Measurements from ENCODE around the gene DLG2.

GRCh38 chr11:83957038-83957900 lies 1669.9 kb downstream of the DLG2 start:
- TF ChIP-seq, protein P1, sequence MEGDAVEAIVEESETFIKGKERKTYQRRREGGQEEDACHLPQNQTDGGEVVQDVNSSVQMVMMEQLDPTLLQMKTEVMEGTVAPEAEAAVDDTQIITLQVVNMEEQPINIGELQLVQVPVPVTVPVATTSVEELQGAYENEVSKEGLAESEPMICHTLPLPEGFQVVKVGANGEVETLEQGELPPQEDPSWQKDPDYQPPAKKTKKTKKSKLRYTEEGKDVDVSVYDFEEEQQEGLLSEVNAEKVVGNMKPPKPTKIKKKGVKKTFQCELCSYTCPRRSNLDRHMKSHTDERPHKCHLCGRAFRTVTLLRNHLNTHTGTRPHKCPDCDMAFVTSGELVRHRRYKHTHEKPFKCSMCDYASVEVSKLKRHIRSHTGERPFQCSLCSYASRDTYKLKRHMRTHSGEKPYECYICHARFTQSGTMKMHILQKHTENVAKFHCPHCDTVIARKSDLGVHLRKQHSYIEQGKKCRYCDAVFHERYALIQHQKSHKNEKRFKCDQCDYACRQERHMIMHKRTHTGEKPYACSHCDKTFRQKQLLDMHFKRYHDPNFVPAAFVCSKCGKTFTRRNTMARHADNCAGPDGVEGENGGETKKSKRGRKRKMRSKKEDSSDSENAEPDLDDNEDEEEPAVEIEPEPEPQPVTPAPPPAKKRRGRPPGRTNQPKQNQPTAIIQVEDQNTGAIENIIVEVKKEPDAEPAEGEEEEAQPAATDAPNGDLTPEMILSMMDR (IDR thresholded peaks at IDR 0.05), result no peak
- TF ChIP-seq POLR2AphosphoS5 (IDR thresholded peaks at IDR 0.05), result no peak

Data from suprapubic skin (tissue), 3 donors.